BLaER1 (cell line): ENCODE results near the gene VSIG4.

ENCODE experiments used
- H3K27ac ChIP-seq: shearing (Covaris generic); formaldehyde crosslinking; 2 replicates; pipeline ENCODE4 v1.8.1; 2022
- H3K27me3 ChIP-seq: shearing (Covaris generic); formaldehyde crosslinking; 2 replicates; pipeline ENCODE4 v1.8.1; 2022
- H3K36me3 ChIP-seq: shearing (Covaris generic); formaldehyde crosslinking; 2 replicates; pipeline ENCODE4 v1.8.1; 2022
- H3K4me1 ChIP-seq: shearing (Covaris generic); formaldehyde crosslinking; 2 replicates; pipeline ENCODE4 v1.8.1; 2022
- H3K4me2 ChIP-seq: shearing (Covaris generic); formaldehyde crosslinking; 2 replicates; pipeline ENCODE4 v1.8.1; 2022
- H3K4me3 ChIP-seq: shearing (Covaris generic); formaldehyde crosslinking; 2 replicates; pipeline ENCODE4 v1.8.1; 2022
- H3K9ac ChIP-seq: shearing (Covaris generic); formaldehyde crosslinking; 2 replicates; pipeline ENCODE4 v1.8.1; 2022
- H3K9me3 ChIP-seq: shearing (Covaris generic); formaldehyde crosslinking; 2 replicates; pipeline ENCODE4 v1.8.1; 2022
- H4K20me1 ChIP-seq: shearing (Covaris generic); formaldehyde crosslinking; 2 replicates; pipeline ENCODE4 v1.8.1; 2022
- Cebpa-rat ChIP-seq: shearing (Covaris generic); IDR thresholded peaks from 2 replicates; pipeline ENCODE4 v1.8.1; 2022

Gene VSIG4

GRCh38 chrX:66013194-66013816, 26.6 kb downstream of the VSIG4 start:
- Histone ChIP-seq H3K36me3 (no peaks in the 10 kb centered on the region), H3K9me3 (no peaks in the 10 kb centered on the region), H3K27ac (peak overlapping the region; percentile 87), H3K9ac (no peak overlapping the region), H4K20me1 (no peaks in the 10 kb centered on the region), H3K4me1 (peaks cover 66% of the 10 kb centered on the region), H3K4me2 (peak overlapping the region; percentile 85), H3K4me3 (no peak overlapping the region), H3K27me3 (0 out of 2 replicates have a peak, but pooled peaks cover 7% of the 10 kb centered on the region)
- TF ChIP-seq Cebpa-rat, result no peak

- Histone ChIP-seq H3K9ac (no peak overlapping the region), H3K4me3 (no peak overlapping the region), H3K4me2 (peak overlapping the region; percentile 85), H3K9me3 (no peaks in the 10 kb centered on the region; the same call in 1 of the 2 replicates), H3K36me3 (no peaks in the 10 kb centered on the region), H3K27ac (peak overlapping the region; percentile 87), H4K20me1 (no peaks in the 10 kb centered on the region), H3K4me1 (peaks cover 54% of the 10 kb centered on the region), H3K27me3 (0 out of 2 replicates have a peak, but pooled peaks cover 7% of the 10 kb centered on the region)
- TF ChIP-seq Cebpa-rat, result 0 out of 2 replicates have a peak, but pooled peaks have one; percentile 13
Observed at GRCh38 chrX:66012094-66012534, 27.8 kb downstream of the VSIG4 start.

GRCh38 chrX:66009231-66009845, 30.5 kb downstream of the VSIG4 start:
- TF ChIP-seq Cebpa-rat, result no peak
- Histone ChIP-seq H3K36me3 (no peaks in the 10 kb centered on the region), H3K4me2 (no peak overlapping the region), H4K20me1 (no peaks in the 10 kb centered on the region), H3K9me3 (no peaks in the 10 kb centered on the region; the same call in 1 of the 2 replicates), H3K4me3 (no peak overlapping the region), H3K4me1 (peaks cover 46% of the 10 kb centered on the region), H3K27me3 (0 out of 2 replicates have a peak, but pooled peaks cover 7% of the 10 kb centered on the region), H3K27ac (no peak overlapping the region), H3K9ac (no peak overlapping the region)

GRCh38 chrX:66008328-66008970, 31.4 kb downstream of the VSIG4 start:
- TF ChIP-seq Cebpa-rat, result no peak
- H3K4me3 ChIP-seq, result no peak overlapping the region
- no peaks in the 10 kb centered on the region for H3K36me3 ChIP-seq
- no peak overlapping the region for H3K27ac ChIP-seq
- H3K4me2 ChIP-seq, result no peak overlapping the region
- H3K9me3 ChIP-seq, result no peaks in the 10 kb centered on the region; the same call in 1 of the 2 replicates
- H4K20me1 ChIP-seq, result no peaks in the 10 kb centered on the region
- no peak overlapping the region for H3K9ac ChIP-seq
- H3K27me3 ChIP-seq, result no peaks in the 10 kb centered on the region
- peaks cover 38% of the 10 kb centered on the region for H3K4me1 ChIP-seq

GRCh38 chrX:66007851-66008250, 32.0 kb downstream of the VSIG4 start:
- no peaks in the 10 kb centered on the region for H3K36me3 ChIP-seq
- no peaks in the 10 kb centered on the region for H3K27me3 ChIP-seq
- H4K20me1 ChIP-seq, result no peaks in the 10 kb centered on the region
- no peaks in the 10 kb centered on the region; the same call in 1 of the 2 replicates for H3K9me3 ChIP-seq
- no peak overlapping the region for H3K27ac ChIP-seq
- peaks cover 38% of the 10 kb centered on the region for H3K4me1 ChIP-seq
- H3K9ac ChIP-seq, result no peak overlapping the region
- no peak overlapping the region for H3K4me2 ChIP-seq
- no peak overlapping the region for H3K4me3 ChIP-seq
- TF ChIP-seq Cebpa-rat, result no peak

- no peaks in the 10 kb centered on the region; the same call in 1 of the 2 replicates for H3K9me3 ChIP-seq
- H3K4me2 ChIP-seq, result peak overlapping the region; percentile 59
- H3K27me3 ChIP-seq, result no peaks in the 10 kb centered on the region
- no peaks in the 10 kb centered on the region for H3K36me3 ChIP-seq
- H3K27ac ChIP-seq, result peak overlapping the region; percentile 33
- no peak overlapping the region for H3K4me3 ChIP-seq
- peaks cover 31% of the 10 kb centered on the region for H3K4me1 ChIP-seq
- no peak for TF ChIP-seq Cebpa-rat
- H3K9ac ChIP-seq, result no peak overlapping the region
- no peaks in the 10 kb centered on the region for H4K20me1 ChIP-seq
Observed at GRCh38 chrX:66005830-66006449, 33.9 kb downstream of the VSIG4 start.

GRCh38 chrX:66004928-66005829, 34.7 kb downstream of the VSIG4 start:
- no peaks in the 10 kb centered on the region for H4K20me1 ChIP-seq
- H3K27me3 ChIP-seq, result peaks cover 5% of the 10 kb centered on the region; the same call in 1 of the 2 replicates
- no peak overlapping the region for H3K9ac ChIP-seq
- H3K4me1 ChIP-seq, result peaks cover 31% of the 10 kb centered on the region
- TF ChIP-seq Cebpa-rat, result no peak
- no peaks in the 10 kb centered on the region for H3K36me3 ChIP-seq
- peak overlapping the region; percentile 33 for H3K27ac ChIP-seq
- H3K9me3 ChIP-seq, result no peaks in the 10 kb centered on the region; the same call in 1 of the 2 replicates
- peak overlapping the region; percentile 59 for H3K4me2 ChIP-seq
- H3K4me3 ChIP-seq, result no peak overlapping the region

- no peak overlapping the region for H3K27ac ChIP-seq
- peak overlapping the region; percentile 49 for H3K4me2 ChIP-seq
- H3K9me3 ChIP-seq, result no peaks in the 10 kb centered on the region; the same call in 1 of the 2 replicates
- peaks cover 31% of the 10 kb centered on the region for H3K4me1 ChIP-seq
- no peak for TF ChIP-seq Cebpa-rat
- H4K20me1 ChIP-seq, result no peaks in the 10 kb centered on the region
- H3K4me3 ChIP-seq, result no peak overlapping the region
- no peak overlapping the region for H3K9ac ChIP-seq
- H3K27me3 ChIP-seq, result peaks cover 5% of the 10 kb centered on the region; the same call in 1 of the 2 replicates
- H3K36me3 ChIP-seq, result no peaks in the 10 kb centered on the region
Observed at GRCh38 chrX:66002824-66003680, 36.8 kb downstream of the VSIG4 start.
